HepG2 (cell line): Measurements from ENCODE around the gene LSS. TPM values are rescaled to one million over a fixed set of nuclear protein-coding genes. Genes with fewer than 3 reads are reported as not detected.
A peak's percentile ranks its signal among the peaks of the same experiment; 100 is the strongest.

Experiments
- ATAC-seq: fragments of 200-7000 bp; cut with Tn5 transposase; 3 replicates; pipeline ENCODE4 v1.9.1; 2020; ENCODE audit warnings: mild to moderate bottlenecking, moderate library complexity
- BruUV-seq: library from RNA; stranded (reverse); fragments of 400-500 nt; replicated peaks from 2 replicates; lab custom pipeline; 2021; lab: Mats Ljungman, UMichigan
- CTCF ChIA-PET: fragments of 300-600 bp; formaldehyde crosslinking; extraction: SDS; loops from one replicate; lab custom pipeline; 2021; ENCODE audit warnings: low total read pairs, inconsistent platforms, low intra/inter-chr PET ratio; lab: Yijun Ruan, JAX
- POLR2A ChIA-PET: fragments of 350-600 bp; sonication (Branson Sonifier 250); formaldehyde crosslinking; loops from one replicate; lab custom pipeline; 2020; ENCODE audit warnings: antibody characterized with exemption, inconsistent platforms; lab: Yijun Ruan, JAX
- DNase-seq: peaks from one replicate; pipeline ENCODE4 v3.0.0-alpha.2; 2015; ENCODE audit warnings: low spot score
- FAIRE-seq: peaks from 3 replicates; lab custom pipeline; 2011; peaks lifted over from hg19 to GRCh38; lab: Jason Lieb, UNC
- H2AFZ ChIP-seq: one replicate; pipeline ENCODE4 v1.6.1; 2011; ENCODE audit warnings: low read length, inconsistent platforms
- H3K27ac ChIP-seq: fragments of 300-600 bp; 3 replicates; pipeline ENCODE4 v1.8.0; 2011; ENCODE audit warnings: mixed run types, mild to moderate bottlenecking, mixed read lengths, low read length, inconsistent platforms; ENCODE audit not compliant: insufficient read depth; ENCODE audit errors: extremely low read length
- H3K27me3 ChIP-seq, 2 experiments: fragments of 200-600 bp in 1 of 2; 2 replicates in 1 of 2; 3 replicates in 1 of 2; pipeline versions ENCODE4 v1.6.0 to v1.8.0; 2011; ENCODE audit warnings: low read length in 2 of 2, mild to moderate bottlenecking in 2 of 2, moderate library complexity in 2 of 2, inconsistent platforms in 1 of 2; ENCODE audit not compliant: insufficient read depth in 2 of 2, control insufficient read depth in 1 of 2
- H3K36me3 ChIP-seq, 2 experiments: fragments of 200-600 bp in 1 of 2; replicated peaks in 1 of 2; 2 replicates in 1 of 2; 3 replicates in 1 of 2; pipeline versions ENCODE4 v1.5.1 to v1.8.0; 2011; ENCODE audit warnings: low read length in 2 of 2, inconsistent platforms in 1 of 2; ENCODE audit not compliant: insufficient read depth in 2 of 2, control insufficient read depth in 1 of 2
- H3K4me1 ChIP-seq: 2 replicates; pipeline ENCODE4 v1.5.1; 2012; ENCODE audit warnings: low read length, inconsistent platforms; ENCODE audit not compliant: insufficient read depth
- H3K4me2 ChIP-seq: 2 replicates; pipeline ENCODE4 v1.6.0; 2011; ENCODE audit warnings: low read depth, low read length, inconsistent platforms
- H3K4me3 ChIP-seq, 3 experiments: fragments of 200-600 bp in 1 of 3; sonication (generic), shearing (Covaris generic) in 1 of 3; replicated peaks in 1 of 3; 2 replicates each; pipeline ENCODE4 v1.5.1; 2011 to 2016; ENCODE audit warnings: low read length in 3 of 3, inconsistent platforms in 2 of 3, low read depth in 2 of 3, mild to moderate bottlenecking in 2 of 3, control low read depth in 1 of 3, mixed read lengths in 1 of 3; ENCODE audit not compliant: insufficient read depth in 1 of 3
- H3K79me2 ChIP-seq: one replicate; pipeline ENCODE4 v1.6.1; 2011; ENCODE audit warnings: low read length, inconsistent platforms; ENCODE audit not compliant: insufficient read depth
- H3K9ac ChIP-seq: 2 replicates; pipeline ENCODE4 v1.6.0; 2011; ENCODE audit warnings: mild to moderate bottlenecking, low read depth, low read length, inconsistent platforms; ENCODE audit not compliant: insufficient read depth
- H3K9me3 ChIP-seq: 2 replicates; pipeline ENCODE4 v1.5.1; 2012; ENCODE audit warnings: mild to moderate bottlenecking, low read length
- H4K20me1 ChIP-seq: 2 replicates; pipeline ENCODE4 v1.6.0; 2011; ENCODE audit warnings: inconsistent platforms, mild to moderate bottlenecking, low read length, moderate library complexity; ENCODE audit not compliant: insufficient read depth
- AGO2 ChIP-seq: fragments of 200-400 bp; formaldehyde crosslinking; optimal IDR thresholded peaks from 2 replicates; pipeline ENCODE3; 2017; ENCODE audit warnings: mild to moderate bottlenecking, low read depth, low read length, moderate library complexity
- GATA4 ChIP-seq: sonication (generic); IDR thresholded peaks from 2 replicates; pipeline ENCODE4 v1.6.1; 2016; ENCODE audit warnings: antibody characterized with exemption, low read depth, borderline replicate concordance
- NFE2L2 ChIP-seq: fragments of 150-350 bp; IDR thresholded peaks from 2 replicates; pipeline ENCODE4 v1.6.1; 2014; ENCODE audit warnings: low read length
- POLR2A ChIP-seq, 2 experiments: IDR thresholded peaks; 2 replicates each; pipeline ENCODE4 v1.6.1; 2011; ENCODE audit warnings: low read depth in 2 of 2, low read length in 2 of 2, mild to moderate bottlenecking in 1 of 2, moderate library complexity in 1 of 2; ENCODE audit not compliant: insufficient read depth in 1 of 2
- ZNF790 ChIP-seq: sonication (generic); formaldehyde crosslinking; IDR thresholded peaks from 2 replicates; pipeline ENCODE4 v1.8.0; 2022; ENCODE audit warnings: missing genetic modification reagents, mild to moderate bottlenecking, borderline replicate concordance
- WGBS: methylation state at CpG from one replicate; pipeline ENCODE4 v1.1.6; 2017; ENCODE audit warnings: low lambda C conversion rate; 5-methylcytosine and 5-hydroxymethylcytosine counted together
- in situ Hi-C: cut with HindIII; loops from 2 replicates; pipeline ENCODE4 v1.10.0; 2017; ENCODE audit warnings: low pct_unique_long_range_greater_than_20kb; ENCODE audit not compliant: extremely low pct_ligation_motif_present
- intact Hi-C: fragments of 100-400 bp; cut with micrococcal nuclease; formaldehyde crosslinking; loops from one replicate; pipeline ENCODE4 v1.10.0; 2022; ENCODE audit not compliant: unreplicated experiment
- polyA plus RNA-seq, 8 experiments: library from polyadenylated mRNA; depleted of rRNA in 3 of 8; stranded (reverse) in 7 of 8; unstranded in 1 of 8; fragments of >200 nt; fragmentation: Illumina TruSeq in 4 of 8; extraction: Trizol in 4 of 8; gene quantifications; 2 replicates each; pipeline versions ENCODE4 v1.2.1 to v1.2.3, GENCODE V29; 2011 to 2016; ENCODE audit warnings: low read depth in 4 of 8, missing spikeins in 1 of 8, mixed read lengths in 1 of 8; ENCODE audit not compliant: insufficient read depth in 1 of 8
- total RNA-seq, 5 experiments: library from RNA; depleted of rRNA; stranded (reverse); fragments of >200 nt; fragmentation: Illumina TruSeq; extraction: Trizol; gene quantifications; 2 replicates each; pipeline ENCODE4 v1.2.3, GENCODE V29; 2016; ENCODE audit warnings: low read depth in 1 of 5
- TF ChIP-seq, protein P1 (sequence below): sonication (generic); formaldehyde crosslinking; IDR thresholded peaks from 2 replicates; pipeline ENCODE4 v1.4.0; 2020; ENCODE audit warnings: missing genetic modification reagents
- TF ChIP-seq, protein P2 (sequence below): IDR thresholded peaks from 2 replicates; pipeline ENCODE4 v1.6.1; 2016

The LSS gene
- total and polyA plus RNA-seq, 2 of the 13 experiments (the other 11 are each of a cell fraction or from before 2014, with no cell fraction given): 72.6 to 113 TPM

- no peaks in the 10 kb centered on the region for H3K9me3 ChIP-seq
- DNase-seq (no peak), FAIRE-seq (no peak), ATAC-seq (no peak)
- no peaks in the 10 kb centered on the region for H3K79me2 ChIP-seq
- no peak overlapping the region for H3K9ac ChIP-seq
- BruUV-seq: no TSS peak
- intact Hi-C loops (no loop called here), in situ Hi-C loops (no loop called here)
- WGBS: 98% methylated on average over 16 of the region's 16 CpGs
- no peak overlapping the region for H3K4me2 ChIP-seq
- no peak overlapping the region for H3K27ac ChIP-seq
- no peaks in the 10 kb centered on the region for H4K20me1 ChIP-seq
- TF ChIP-seq AGO2: peak; percentile 13
- 0 out of 4 replicates have a peak, but pooled peaks of 1 of the 2 experiments have one; percentile 10 for TF ChIP-seq POLR2A (IDR thresholded peaks at IDR 0.05; ENCODE audit: insufficient read depth in 1 of 2, low read depth in 2 of 2, low read length in 2 of 2)
- TF ChIP-seq GATA4: no peak
- POLR2A ChIA-PET: no interaction called here
- no peak overlapping the region for H3K4me3 ChIP-seq
- H3K27me3 ChIP-seq: no peaks in the 10 kb centered on the region
- peaks cover 24 to 68% of the 10 kb centered on the region in 2 experiments for H3K36me3 ChIP-seq
- H3K4me1 ChIP-seq: no peaks in the 10 kb centered on the region
- H2AFZ ChIP-seq: no peak overlapping the region
- CTCF ChIA-PET: no interaction called here
Measured at GRCh38 chr21:46205766-46206162, 22.8 kb downstream of the LSS start.

GRCh38 chr21:46205166-46205565, 23.4 kb downstream of the LSS start:
- POLR2A ChIA-PET: no interaction called here
- in situ Hi-C loops (no loop called here), intact Hi-C loops (no loop called here)
- ATAC-seq (no peak), DNase-seq (no peak), FAIRE-seq (no peak)
- no peak overlapping the region for H3K4me3 ChIP-seq
- H2AFZ ChIP-seq: no peak overlapping the region
- H3K4me1 ChIP-seq: no peaks in the 10 kb centered on the region
- H3K79me2 ChIP-seq: no peaks in the 10 kb centered on the region
- H3K27me3 ChIP-seq: no peaks in the 10 kb centered on the region
- WGBS: 91% methylated on average over 11 of the region's 18 CpGs
- TSS peak; percentile 46 for BruUV-seq
- no peak overlapping the region for H3K27ac ChIP-seq
- TF ChIP-seq ZNF790: no peak
- TF ChIP-seq, protein P1, sequence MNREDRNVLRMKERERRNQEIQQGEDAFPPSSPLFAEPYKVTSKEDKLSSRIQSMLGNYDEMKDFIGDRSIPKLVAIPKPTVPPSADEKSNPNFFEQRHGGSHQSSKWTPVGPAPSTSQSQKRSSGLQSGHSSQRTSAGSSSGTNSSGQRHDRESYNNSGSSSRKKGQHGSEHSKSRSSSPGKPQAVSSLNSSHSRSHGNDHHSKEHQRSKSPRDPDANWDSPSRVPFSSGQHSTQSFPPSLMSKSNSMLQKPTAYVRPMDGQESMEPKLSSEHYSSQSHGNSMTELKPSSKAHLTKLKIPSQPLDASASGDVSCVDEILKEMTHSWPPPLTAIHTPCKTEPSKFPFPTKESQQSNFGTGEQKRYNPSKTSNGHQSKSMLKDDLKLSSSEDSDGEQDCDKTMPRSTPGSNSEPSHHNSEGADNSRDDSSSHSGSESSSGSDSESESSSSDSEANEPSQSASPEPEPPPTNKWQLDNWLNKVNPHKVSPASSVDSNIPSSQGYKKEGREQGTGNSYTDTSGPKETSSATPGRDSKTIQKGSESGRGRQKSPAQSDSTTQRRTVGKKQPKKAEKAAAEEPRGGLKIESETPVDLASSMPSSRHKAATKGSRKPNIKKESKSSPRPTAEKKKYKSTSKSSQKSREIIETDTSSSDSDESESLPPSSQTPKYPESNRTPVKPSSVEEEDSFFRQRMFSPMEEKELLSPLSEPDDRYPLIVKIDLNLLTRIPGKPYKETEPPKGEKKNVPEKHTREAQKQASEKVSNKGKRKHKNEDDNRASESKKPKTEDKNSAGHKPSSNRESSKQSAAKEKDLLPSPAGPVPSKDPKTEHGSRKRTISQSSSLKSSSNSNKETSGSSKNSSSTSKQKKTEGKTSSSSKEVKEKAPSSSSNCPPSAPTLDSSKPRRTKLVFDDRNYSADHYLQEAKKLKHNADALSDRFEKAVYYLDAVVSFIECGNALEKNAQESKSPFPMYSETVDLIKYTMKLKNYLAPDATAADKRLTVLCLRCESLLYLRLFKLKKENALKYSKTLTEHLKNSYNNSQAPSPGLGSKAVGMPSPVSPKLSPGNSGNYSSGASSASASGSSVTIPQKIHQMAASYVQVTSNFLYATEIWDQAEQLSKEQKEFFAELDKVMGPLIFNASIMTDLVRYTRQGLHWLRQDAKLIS: no peak
- TF ChIP-seq, protein P2, sequence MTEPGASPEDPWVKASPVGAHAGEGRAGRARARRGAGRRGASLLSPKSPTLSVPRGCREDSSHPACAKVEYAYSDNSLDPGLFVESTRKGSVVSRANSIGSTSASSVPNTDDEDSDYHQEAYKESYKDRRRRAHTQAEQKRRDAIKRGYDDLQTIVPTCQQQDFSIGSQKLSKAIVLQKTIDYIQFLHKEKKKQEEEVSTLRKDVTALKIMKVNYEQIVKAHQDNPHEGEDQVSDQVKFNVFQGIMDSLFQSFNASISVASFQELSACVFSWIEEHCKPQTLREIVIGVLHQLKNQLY: no peak
- TF ChIP-seq NFE2L2: no peak
- H3K36me3 ChIP-seq: peaks cover 25 to 67% of the 10 kb centered on the region in 2 experiments
- no peak overlapping the region for H3K9ac ChIP-seq
- H3K9me3 ChIP-seq: no peaks in the 10 kb centered on the region
- no peaks in the 10 kb centered on the region for H4K20me1 ChIP-seq
- CTCF ChIA-PET: no interaction called here
- no peak overlapping the region for H3K4me2 ChIP-seq
